GM20000 (cell line): ENCODE data around the gene CCDC3.

Experiments used
- DNase-seq: peaks from one replicate; pipeline ENCODE4 v3.0.0; 2012; ENCODE audit warnings: low spot score
- TF ChIP-seq, protein P1 (sequence below): IDR thresholded peaks from 2 replicates; pipeline ENCODE4 v1.5.1; 2012; ENCODE audit warnings: mild to moderate bottlenecking, control low read depth; ENCODE audit errors: extremely low read depth, missing control alignments

The CCDC3 gene

DNA sequence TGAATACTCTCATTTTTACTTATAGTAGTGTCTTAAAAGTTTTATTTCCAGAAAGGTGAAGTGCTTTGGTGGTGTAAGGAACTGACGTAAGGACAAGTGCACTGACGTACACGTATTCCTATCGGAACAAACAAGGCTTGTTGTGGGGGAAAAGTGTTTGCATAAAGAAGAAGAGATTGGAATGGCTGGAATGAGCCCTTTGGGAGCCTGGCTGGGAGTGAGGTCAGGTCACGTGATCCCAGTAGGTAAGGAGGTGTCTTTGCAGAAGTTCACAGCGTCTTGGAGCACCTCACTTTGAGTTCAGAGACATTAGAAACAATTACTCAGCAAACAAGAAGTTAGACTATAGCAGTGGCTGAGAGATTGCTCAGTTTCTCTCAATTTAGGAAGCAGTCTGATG is 104.2 kb downstream of the CCDC3 start:
- TF ChIP-seq, protein P1, sequence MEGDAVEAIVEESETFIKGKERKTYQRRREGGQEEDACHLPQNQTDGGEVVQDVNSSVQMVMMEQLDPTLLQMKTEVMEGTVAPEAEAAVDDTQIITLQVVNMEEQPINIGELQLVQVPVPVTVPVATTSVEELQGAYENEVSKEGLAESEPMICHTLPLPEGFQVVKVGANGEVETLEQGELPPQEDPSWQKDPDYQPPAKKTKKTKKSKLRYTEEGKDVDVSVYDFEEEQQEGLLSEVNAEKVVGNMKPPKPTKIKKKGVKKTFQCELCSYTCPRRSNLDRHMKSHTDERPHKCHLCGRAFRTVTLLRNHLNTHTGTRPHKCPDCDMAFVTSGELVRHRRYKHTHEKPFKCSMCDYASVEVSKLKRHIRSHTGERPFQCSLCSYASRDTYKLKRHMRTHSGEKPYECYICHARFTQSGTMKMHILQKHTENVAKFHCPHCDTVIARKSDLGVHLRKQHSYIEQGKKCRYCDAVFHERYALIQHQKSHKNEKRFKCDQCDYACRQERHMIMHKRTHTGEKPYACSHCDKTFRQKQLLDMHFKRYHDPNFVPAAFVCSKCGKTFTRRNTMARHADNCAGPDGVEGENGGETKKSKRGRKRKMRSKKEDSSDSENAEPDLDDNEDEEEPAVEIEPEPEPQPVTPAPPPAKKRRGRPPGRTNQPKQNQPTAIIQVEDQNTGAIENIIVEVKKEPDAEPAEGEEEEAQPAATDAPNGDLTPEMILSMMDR, result no peak
- DNase-seq, result no peak

DNA sequence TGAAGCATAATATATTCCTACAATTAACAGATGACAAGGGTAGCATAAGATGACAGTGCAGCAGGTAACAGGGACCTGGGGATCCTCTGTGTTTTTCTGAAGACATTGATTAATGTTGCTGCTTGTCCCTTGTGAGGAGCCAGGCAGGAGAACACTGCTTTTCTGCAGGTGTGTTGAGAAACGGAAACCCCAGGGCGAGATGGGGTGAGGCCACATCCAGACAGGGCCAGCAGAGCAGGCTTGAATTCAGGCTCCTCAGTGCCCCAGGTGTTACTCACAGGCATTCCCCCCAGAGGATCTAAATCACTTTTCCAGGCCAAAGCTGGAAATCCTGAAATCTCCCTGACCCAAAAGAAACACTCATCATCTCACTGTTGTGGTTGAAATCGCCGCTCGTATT is 105.3 kb downstream of the CCDC3 start:
- TF ChIP-seq, protein P1, result no peak
- no peak for DNase-seq

DNA sequence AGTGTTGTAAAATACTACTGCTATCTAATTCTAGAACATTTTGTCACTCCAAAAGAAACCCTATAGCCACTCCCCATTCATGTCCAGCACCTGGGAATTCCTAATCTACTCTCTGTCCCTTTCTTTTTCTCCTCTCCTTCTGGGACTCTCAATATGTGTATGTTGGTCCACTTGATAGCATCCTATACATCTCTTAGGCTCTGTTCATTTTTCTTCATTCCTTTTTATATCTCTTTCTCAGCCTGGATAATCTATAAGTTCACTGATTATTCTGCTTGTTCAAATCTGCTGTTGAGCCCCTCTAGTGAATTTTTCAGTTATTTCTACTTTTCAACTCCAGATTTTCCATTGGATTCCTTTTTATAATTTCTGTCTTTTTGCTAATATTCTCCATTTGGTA is 108.6 kb downstream of the CCDC3 start:
- no peak for DNase-seq
- TF ChIP-seq, protein P1, result no peak

DNA sequence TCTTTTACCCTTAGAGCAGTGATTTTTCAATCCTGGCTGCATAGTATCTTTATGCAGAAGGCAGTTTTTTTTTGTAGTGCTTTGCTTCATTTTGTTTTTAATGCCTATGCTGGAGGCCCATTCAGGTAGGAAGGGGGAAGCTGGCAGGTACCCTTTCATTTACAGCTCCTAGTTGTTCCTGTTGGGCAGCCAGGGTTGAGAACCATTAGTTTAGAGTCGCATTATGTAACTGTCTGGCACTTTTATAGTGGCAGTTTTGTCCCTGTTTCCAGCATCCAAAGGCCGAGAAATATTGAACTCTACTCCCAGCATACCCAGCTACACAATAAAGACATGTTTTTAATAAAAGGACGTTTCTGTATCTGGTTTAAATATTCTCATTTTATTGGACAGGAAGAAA is 110.6 kb downstream of the CCDC3 start:
- DNase-seq, result no peak
- TF ChIP-seq, protein P1, result no peak

DNA sequence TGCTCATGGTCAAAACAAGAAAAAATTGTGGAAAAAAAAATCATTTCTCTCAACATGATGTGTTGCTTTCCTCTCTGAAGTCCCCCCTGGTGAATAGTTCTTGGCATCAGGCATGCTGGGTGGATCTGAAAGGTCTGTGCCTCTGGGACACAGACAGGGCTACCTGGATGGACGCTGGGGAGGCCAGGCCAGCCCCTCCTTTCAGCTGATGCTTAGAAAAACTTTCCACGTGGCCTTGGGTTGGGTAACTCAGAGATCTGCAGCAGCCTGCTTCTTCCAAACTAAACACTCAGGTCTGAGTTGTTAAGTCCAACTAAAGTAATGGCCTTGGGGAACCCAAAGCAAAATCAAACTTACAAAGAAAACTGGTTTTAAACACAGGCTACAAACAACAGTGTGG is 113.0 kb downstream of the CCDC3 start:
- no peak for DNase-seq
- TF ChIP-seq, protein P1, result no peak

DNA sequence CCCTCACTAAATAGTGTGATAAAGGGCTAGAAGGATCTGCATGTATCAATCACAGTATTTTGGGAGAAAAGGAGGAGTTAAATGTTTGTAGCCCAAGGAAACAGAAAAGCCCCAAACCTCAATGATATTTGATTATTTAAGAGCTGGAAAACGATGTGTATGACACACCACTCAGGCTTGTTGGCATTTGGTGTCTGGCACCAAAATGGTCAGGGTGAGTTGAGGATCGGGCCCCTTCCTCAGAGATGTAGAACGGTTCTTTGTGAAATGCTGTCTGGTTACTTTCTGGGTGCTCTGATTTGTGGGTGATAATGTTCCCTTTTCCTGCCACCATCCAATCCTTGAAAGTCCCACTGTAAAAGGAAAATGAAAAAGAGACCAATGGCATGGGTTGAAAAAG is 113.7 kb downstream of the CCDC3 start:
- TF ChIP-seq, protein P1, result no peak
- no peak for DNase-seq

DNA sequence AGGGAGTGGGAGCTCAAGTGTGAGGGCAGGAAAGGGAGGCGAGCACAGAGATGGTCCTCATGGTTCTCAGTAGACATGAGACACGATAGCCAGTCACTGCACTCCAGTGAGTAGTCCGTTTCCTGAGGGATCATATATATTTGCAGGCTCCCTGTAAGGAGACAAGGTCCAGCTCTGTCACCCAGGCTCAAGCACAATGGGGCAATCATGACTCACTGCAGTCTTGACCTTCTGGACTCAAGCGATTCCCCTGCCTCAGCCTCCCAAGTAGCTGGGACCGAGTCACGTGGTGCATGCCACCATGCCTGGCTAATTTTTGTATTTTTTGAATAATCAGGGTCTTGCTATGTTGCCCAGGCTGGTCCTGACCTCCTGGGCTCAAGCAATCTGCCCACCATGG is 116.7 kb downstream of the CCDC3 start:
- DNase-seq, result no peak
- TF ChIP-seq, protein P1, result no peak
